GM12801 (cell line): Measurements from ENCODE around the gene DOK7.

ENCODE experiments used
- TF ChIP-seq, protein P1 (sequence below): IDR thresholded peaks from one replicate; pipeline ENCODE4 v1.5.1; 2011; ENCODE audit warnings: control low read depth; ENCODE audit not compliant: insufficient read length; ENCODE audit errors: extremely low read depth

The DOK7 gene

GRCh38 chr4:3462790-3463415, at the start of gene DOK7:
DOK7 (plus strand) TSS chr4:3463306; CDS start chr4:3463376, 70 bp downstream.
- TF ChIP-seq, protein P1, sequence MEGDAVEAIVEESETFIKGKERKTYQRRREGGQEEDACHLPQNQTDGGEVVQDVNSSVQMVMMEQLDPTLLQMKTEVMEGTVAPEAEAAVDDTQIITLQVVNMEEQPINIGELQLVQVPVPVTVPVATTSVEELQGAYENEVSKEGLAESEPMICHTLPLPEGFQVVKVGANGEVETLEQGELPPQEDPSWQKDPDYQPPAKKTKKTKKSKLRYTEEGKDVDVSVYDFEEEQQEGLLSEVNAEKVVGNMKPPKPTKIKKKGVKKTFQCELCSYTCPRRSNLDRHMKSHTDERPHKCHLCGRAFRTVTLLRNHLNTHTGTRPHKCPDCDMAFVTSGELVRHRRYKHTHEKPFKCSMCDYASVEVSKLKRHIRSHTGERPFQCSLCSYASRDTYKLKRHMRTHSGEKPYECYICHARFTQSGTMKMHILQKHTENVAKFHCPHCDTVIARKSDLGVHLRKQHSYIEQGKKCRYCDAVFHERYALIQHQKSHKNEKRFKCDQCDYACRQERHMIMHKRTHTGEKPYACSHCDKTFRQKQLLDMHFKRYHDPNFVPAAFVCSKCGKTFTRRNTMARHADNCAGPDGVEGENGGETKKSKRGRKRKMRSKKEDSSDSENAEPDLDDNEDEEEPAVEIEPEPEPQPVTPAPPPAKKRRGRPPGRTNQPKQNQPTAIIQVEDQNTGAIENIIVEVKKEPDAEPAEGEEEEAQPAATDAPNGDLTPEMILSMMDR: no peak

- TF ChIP-seq, protein P1: no peak
These were observed 49.3 kb upstream of the DOK7 start for GRCh38 chr4:3413675-3414420.

GRCh38 chr4:3414421-3415279, 48.5 kb upstream of the DOK7 start:
- TF ChIP-seq, protein P1: no peak

DNA sequence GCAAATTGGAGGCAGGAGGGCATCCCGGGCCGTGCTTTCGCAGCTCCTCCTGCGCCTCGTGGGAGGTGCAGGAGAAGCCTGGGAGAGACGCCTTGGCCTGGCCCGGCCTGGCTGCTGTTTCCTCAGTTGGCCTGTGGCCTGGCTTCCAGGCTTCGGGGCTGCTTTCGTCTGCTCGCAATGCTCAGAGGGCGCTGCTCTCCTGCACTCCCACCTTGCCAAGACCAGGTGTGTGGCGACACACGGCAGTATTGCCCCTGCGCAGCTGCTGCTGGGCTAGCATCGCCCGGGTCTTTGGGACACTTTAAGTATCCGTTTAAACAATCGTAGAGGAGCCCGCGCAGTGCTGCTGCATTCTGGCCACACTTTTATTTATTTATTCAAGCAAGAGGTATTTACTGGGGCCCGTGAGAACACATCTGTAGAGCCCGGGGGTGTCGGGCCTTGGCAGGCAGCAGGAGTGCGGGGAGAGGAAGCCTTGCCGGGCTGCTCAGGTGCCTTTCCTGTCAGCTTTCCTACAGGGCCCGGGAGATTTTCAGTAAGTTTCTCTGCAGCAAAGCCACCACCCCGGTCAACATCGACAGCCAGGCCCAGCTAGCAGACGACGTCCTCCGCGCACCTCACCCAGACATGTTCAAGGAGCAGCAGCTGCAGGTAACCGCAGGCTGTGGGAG, 47.5 kb upstream of the DOK7 start:
- TF ChIP-seq, protein P1: no peak

GRCh38 chr4:3416270-3416669, 46.8 kb upstream of the DOK7 start:
- TF ChIP-seq, protein P1: no peak

DNA sequence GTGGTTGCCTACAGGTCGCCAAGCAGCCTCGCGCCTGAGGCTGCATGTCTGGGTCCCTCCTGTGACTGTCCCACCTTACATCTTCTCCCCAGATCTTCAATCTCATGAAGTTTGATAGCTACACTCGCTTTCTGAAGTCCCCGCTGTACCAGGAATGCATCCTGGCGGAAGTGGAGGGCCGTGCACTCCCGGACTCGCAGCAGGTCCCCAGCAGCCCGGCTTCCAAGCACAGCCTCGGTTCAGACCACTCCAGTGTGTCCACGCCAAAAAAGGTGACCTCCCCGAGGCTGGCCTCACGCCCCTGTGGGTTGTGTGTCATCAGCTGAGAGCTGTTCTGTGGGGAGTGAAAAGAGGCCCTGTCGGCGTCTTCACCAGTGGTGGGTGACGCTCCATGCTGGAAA, 46.3 kb upstream of the DOK7 start:
- TF ChIP-seq, protein P1: no peak

GRCh38 chr4:3417448-3417847, 45.7 kb upstream of the DOK7 start:
- TF ChIP-seq, protein P1: no peak
